Mammary epithelial cell (primary cell): Measurements from ENCODE around the gene E2F4.

ENCODE experiments used
- CTCF ChIP-seq, 2 donors: IDR thresholded peaks in 1 of 2; conservative IDR thresholded peaks in 1 of 2; 2 replicates each; pipeline ENCODE4 v1.5.1; 2011 to 2012; ENCODE audit warnings: inconsistent platforms in 2 of 2, low read length in 2 of 2, mild to moderate bottlenecking in 2 of 2, control low read depth in 1 of 2, low read depth in 1 of 2; ENCODE audit not compliant: insufficient read depth in 1 of 2; ENCODE audit errors: extremely low read depth in 1 of 2
- EZH2 ChIP-seq: IDR thresholded peaks from 2 replicates; pipeline ENCODE4 v1.6.1; 2012; ENCODE audit warnings: low read length, inconsistent platforms, borderline replicate concordance

GRCh38 chr16:67243481-67243880 is 51.5 kb downstream of the E2F4 start:
- TF ChIP-seq CTCF (conservative IDR thresholded peaks at IDR 0.05 in 1 of 2, IDR thresholded peaks at IDR 0.05 in 1 of 2; ENCODE audit: extremely low read depth in 1 of 2, insufficient read depth in 1 of 2, low read depth in 1 of 2, low read length in 2 of 2) (no peak), EZH2 (no peak)
